Measurements from ENCODE around the gene KLHDC4. TPM values are rescaled to one million over a fixed set of nuclear protein-coding genes. Genes with fewer than 3 reads are reported as not detected.

Gene KLHDC4
- total and polyA plus RNA-seq, 2 of the 4 experiments (the other 2 are of a cell fraction): 13.6 to 19.0 TPM

DNA sequence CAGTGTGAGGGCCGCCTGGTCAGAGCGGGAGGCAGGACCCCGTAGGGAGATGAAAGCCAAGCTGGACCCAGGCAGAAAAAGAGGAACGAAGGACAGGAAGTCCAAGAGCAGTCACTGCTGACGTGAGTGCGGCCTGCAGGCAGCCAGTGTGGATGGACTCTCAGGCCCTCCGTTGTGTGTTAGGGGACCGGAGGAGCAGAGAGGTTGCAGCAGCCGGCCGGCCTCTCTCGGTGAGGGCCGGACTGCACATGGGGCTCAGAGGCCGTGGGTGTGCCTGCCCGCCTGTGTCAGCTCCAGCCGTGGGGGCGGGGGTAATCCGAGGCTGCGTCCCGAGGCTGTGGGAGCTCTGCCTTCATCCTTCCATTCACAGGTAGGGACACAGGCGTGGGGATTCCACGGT is 96.1 kb downstream of the KLHDC4 start:
- H3K27me3 ChIP-seq (ENCODE audit: control insufficient read depth, insufficient read depth, low read length): peaks cover 52% of the 10 kb centered on the region
- no peak overlapping the region for H2AK9ac ChIP-seq (replicated peaks; ENCODE audit: low read depth, low read length, poor library complexity)
- H3K18ac ChIP-seq (ENCODE audit: low read depth, low read length): no peak overlapping the region
- TF ChIP-seq CEBPB (IDR thresholded peaks at IDR 0.05; ENCODE audit: low read depth, low read length): no peak
- H3K4ac ChIP-seq (ENCODE audit: low read depth, low read length): no peak overlapping the region
- H3K9ac ChIP-seq (ENCODE audit: low read depth, low read length): no peak overlapping the region
- no peaks in the 10 kb centered on the region for H3K36me3 ChIP-seq (ENCODE audit: control insufficient read depth, insufficient read depth, low read length)
- no peak overlapping the region for H3K14ac ChIP-seq (replicated peaks; ENCODE audit: low read depth, low read length)
- no peak overlapping the region for H3K23ac ChIP-seq (ENCODE audit: low read depth, low read length)
- no peaks in the 10 kb centered on the region for H3K9me1 ChIP-seq (ENCODE audit: insufficient read depth, low read length)
- no peak overlapping the region for H2BK5ac ChIP-seq (ENCODE audit: low read depth, low read length, poor library complexity, severe bottlenecking)
- no peak overlapping the region for H2BK15ac ChIP-seq (ENCODE audit: low read depth, low read length)
- intact Hi-C loops (cut with micrococcal nuclease) (no loop called here), in situ Hi-C loops (cut with MboI; ENCODE audit: low sequenced_read_pairs) (no loop called here), dilution Hi-C loops (cut with HindIII; ENCODE audit: low sequenced_read_pairs, unreplicated experiment) (no loop called here)
- no peaks in the 10 kb centered on the region for H3K4me1 ChIP-seq (ENCODE audit: control insufficient read depth, insufficient read depth, low read length)
- H4K20me1 ChIP-seq (ENCODE audit: insufficient read depth, low read length): no peaks in the 10 kb centered on the region; the same call in 1 of the 2 replicates
- no peak overlapping the region for H3K4me2 ChIP-seq (ENCODE audit: low read depth, low read length)
- H3K79me1 ChIP-seq (ENCODE audit: low read depth in 1 of 2, low read length in 2 of 2): no peaks in the 10 kb centered on the region
- no peak overlapping the region for H4K91ac ChIP-seq (ENCODE audit: insufficient read depth, low read depth, low read length)
- ChIA-PET CTCF (no interaction called here), POLR2A (ENCODE audit: unreplicated experiment) (no interaction called here)
- no peak for DNase-seq
- H2BK120ac ChIP-seq (ENCODE audit: low read depth, low read length): no peak overlapping the region
- H2BK20ac ChIP-seq (ENCODE audit: low read depth, low read length): no peak overlapping the region
- H2AK5ac ChIP-seq (ENCODE audit: low read depth, low read length): no peak overlapping the region
- H3K4me3 ChIP-seq (ENCODE audit: insufficient read depth, low read depth, low read length): no peak overlapping the region
- H4K5ac ChIP-seq (ENCODE audit: low read depth, low read length): no peak overlapping the region
- H2AFZ ChIP-seq (replicated peaks; ENCODE audit: low read length, poor library complexity): peak overlapping the region; percentile 32
- H3K9me3 ChIP-seq (ENCODE audit: control insufficient read depth, insufficient read depth, low read length): no peaks in the 10 kb centered on the region
- no peak overlapping the region for H4K8ac ChIP-seq (ENCODE audit: low read depth in 2 of 2, low read length in 2 of 2)
- H3K56ac ChIP-seq (ENCODE audit: extremely low read depth, insufficient read depth, low read length): no peak overlapping the region
- 65% methylated on average over 14 of the region's 21 CpGs; no CpG with 5 or more reads in 1 of the 2 experiments for WGBS, 2 experiments (ENCODE audit: extremely low coverage in 2 of 2, insufficient read length in 1 of 2)
- ATAC-seq (ENCODE audit: low read depth): no peak
- no TSS peak for BruUV-seq (replicated peaks)
- no peak overlapping the region for H3K27ac ChIP-seq (ENCODE audit: insufficient read depth, low read length)

Data from IMR-90 (cell line).